C4-2B (cell line): ENCODE results near the gene OPCML.

Source experiments
- H3K27ac ChIP-seq: fragments of 450-650 bp; 2 replicates; pipeline ENCODE4 v1.5.1; 2017
- CTCF ChIP-seq: fragments of 450-650 bp; conservative IDR thresholded peaks from 2 replicates; pipeline ENCODE4 v1.5.1; 2017; ENCODE audit warnings: mild to moderate bottlenecking
- ZFX ChIP-seq: fragments of 450-650 bp; IDR thresholded peaks from 2 replicates; pipeline ENCODE4 v1.6.1; 2017

The OPCML gene

GRCh38 chr11:132894606-132895005, 637.7 kb downstream of the OPCML start:
- TF ChIP-seq CTCF (no peak), ZFX (no peak)
- no peak overlapping the region for H3K27ac ChIP-seq

- TF ChIP-seq ZFX: no peak
- no peak for TF ChIP-seq CTCF
- no peak overlapping the region for H3K27ac ChIP-seq
These were observed 639.4 kb downstream of the OPCML start for GRCh38 chr11:132892876-132893275.

GRCh38 chr11:132888226-132888625, 644.1 kb downstream of the OPCML start:
- H3K27ac ChIP-seq: no peak overlapping the region
- TF ChIP-seq ZFX (no peak), CTCF (no peak)

- TF ChIP-seq CTCF: no peak
- no peak for TF ChIP-seq ZFX
- H3K27ac ChIP-seq: no peak overlapping the region
These were observed 646.0 kb downstream of the OPCML start for GRCh38 chr11:132886335-132886734.

GRCh38 chr11:132883241-132883640, 649.1 kb downstream of the OPCML start:
- no peak overlapping the region for H3K27ac ChIP-seq

GRCh38 chr11:132881622-132882021, 650.7 kb downstream of the OPCML start:
- no peak overlapping the region for H3K27ac ChIP-seq
- TF ChIP-seq CTCF (no peak), ZFX (no peak)

More at GRCh38 chr11:132883241-132883640, 649.1 kb downstream of the OPCML start:
- TF ChIP-seq CTCF (no peak), ZFX (no peak)

GRCh38 chr11:132878111-132878510, 654.2 kb downstream of the OPCML start:
- no peak overlapping the region for H3K27ac ChIP-seq
- TF ChIP-seq CTCF (no peak), ZFX (no peak)
